Raji (cell line): ENCODE measurements around the gene CYB5A.

Experiments used
- POLR2A ChIP-seq: IDR thresholded peaks from 2 replicates; pipeline ENCODE4 v1.6.1; 2011; ENCODE audit warnings: low read depth, low read length, control low read depth; ENCODE audit not compliant: insufficient read depth

Gene CYB5A

DNA sequence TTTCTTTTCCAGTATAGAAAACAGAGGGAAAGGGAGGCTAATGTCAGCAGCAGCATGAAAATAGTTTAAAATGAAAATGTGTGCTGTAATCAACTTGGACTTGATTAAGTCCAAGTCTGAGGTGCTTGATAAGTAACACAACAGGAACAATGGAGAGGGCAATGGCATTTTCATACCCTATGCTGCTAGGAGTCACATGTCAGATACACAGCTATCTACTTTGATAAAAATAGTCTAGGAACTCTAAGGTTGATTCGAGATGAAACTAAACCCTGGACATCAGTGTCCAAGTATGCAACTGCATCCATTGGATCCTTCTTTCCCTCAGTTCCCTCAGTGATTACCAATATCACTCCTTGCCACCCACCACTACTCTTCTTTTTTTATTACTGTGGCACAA lies 19.2 kb upstream of the CYB5A start:
- TF ChIP-seq POLR2A = no peak

DNA sequence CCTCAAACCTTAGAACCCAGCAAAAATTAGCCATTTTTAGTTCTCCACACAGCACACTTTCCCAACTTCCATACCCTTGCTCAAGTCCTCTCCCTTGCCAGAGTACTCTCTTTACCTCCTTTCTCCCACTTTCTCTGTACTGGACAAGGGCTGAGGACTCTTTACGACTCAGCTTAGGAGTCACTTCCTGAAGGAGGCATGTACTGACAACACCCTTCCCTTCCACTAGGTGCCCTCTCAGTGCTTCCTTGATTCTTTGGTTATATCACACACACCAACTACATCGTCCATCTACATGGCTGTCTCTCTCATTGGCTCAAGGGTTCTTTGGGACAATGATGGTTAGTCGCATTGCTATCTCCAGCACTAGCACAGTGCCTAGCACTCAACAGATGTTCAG lies 18.6 kb upstream of the CYB5A start:
- no peak for TF ChIP-seq POLR2A

DNA sequence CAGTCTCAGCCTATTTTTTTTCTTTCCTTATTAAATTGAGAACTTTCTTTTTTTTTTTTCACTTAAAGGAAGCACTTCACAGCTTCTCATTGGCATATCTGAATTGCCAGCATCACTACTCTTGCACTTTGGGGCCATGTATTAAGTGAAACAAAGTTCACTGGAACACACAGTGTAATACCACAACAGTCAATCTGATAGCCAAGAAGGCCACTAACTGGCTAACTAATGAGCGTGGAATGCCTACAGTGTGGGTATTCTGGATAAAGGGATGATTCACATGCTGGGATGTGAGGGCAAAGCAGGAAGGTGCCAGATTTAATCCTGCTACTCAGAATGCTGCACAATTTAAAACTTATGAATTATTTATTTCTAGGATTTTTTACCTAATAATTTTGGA lies 12.2 kb upstream of the CYB5A start:
- no peak for TF ChIP-seq POLR2A

DNA sequence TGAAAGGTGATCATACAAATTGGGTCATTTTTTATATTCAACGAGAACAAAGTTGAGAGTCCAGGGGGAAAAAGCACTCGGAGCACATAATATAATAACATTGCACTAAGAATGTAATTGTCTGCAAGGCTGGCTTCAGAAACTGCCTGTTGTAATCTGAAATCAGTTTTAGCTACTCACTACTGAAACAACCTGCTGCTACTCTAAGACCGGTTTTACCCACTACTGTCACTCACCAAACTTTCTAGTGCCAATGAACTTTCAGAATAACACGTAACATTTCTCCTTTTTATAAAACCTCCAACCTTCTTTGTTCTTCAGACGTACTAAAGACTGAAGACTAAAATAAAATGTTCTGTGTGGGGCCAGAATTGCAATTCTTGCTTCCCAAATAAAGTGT lies 11.5 kb upstream of the CYB5A start:
- TF ChIP-seq POLR2A = no peak

DNA sequence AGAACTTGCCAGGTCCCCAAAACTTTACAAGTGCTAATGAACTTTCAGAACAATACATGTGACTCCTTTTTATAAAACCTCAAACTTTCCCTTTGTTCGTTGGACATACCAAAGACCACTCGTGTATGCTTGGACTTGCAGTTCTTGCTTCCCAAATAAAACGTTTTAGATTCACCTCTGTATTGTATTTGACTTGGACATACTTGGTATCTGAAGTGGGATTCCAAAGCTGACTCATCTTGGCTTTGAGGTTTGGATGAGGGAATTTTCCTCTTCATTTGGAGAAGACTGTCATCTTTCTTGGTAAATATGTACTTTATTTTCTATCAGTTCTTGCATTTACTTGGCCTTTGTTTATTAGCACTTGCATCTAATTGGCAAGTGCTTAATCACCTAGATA lies 8.0 kb upstream of the CYB5A start:
- no peak for TF ChIP-seq POLR2A

DNA sequence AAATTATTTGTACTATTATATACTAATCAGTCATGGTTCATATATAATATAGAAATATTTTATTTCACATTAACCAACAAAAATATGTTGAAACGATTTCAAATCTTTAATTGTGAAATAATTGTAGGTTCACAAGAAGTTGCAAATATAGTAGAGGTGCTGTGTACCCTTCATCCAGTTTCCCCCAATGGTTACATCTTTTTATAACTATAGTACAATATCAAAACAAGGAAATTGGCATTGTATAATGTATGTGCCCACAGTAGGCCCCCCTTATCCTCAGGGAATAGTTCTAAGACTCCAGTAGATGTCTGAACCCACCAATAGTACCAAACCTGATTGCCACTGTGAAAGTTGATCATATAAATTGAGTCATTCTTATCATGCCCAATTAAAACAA lies 7.4 kb upstream of the CYB5A start:
- no peak for TF ChIP-seq POLR2A

DNA sequence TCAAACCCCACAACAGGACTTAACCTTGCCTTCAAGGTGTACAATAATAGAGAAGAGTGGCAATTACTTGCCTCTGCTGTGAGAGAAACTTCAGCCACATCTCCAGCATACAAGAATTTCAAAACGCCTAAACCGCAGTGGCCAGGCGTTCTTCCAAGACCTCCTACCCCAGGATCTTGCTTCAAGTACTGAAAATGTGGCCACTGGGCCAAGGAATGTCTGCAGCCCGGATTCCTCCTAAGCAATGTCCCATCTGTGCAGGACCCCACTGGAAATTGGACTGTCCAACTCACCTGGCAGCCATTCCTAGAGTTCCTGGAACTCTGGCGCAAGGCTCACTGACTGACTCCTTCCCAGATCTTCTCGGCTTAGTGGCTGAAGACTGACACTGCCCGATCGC lies 2.8 kb upstream of the CYB5A start:
- no peak for TF ChIP-seq POLR2A

DNA sequence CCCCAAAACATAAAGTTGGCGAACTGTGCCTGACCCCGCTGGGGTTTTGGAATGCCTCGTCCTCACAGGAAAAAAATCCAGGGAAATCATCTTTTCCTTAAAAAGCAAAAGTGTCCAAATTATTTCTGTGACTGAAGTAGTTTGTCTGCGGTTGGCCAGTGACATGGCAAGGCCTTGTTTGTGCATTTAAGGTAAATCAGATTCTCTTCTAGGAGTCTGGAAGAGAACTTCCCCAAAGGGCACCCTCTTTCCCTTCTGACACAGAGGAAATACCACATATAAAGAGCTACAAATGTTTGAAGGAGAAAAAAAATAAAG lies 737 bp upstream of the CYB5A start:
- TF ChIP-seq POLR2A = no peak

DNA sequence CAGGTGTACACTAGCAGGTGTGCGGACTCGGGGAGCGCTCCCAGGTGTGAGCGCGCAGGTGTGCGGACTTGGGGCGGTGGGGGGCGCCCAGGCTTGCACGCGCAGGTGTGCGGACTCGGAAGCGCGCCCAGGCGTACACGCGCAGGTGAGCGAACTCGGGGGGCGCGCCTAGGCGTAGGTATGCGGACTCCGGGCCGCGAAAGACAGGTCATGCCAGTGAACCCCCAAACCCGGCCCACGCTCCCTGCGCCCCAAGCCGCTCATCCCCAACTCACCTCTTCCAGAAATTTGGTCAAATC lies 342 bp downstream of the CYB5A start:
- no peak for TF ChIP-seq POLR2A

DNA sequence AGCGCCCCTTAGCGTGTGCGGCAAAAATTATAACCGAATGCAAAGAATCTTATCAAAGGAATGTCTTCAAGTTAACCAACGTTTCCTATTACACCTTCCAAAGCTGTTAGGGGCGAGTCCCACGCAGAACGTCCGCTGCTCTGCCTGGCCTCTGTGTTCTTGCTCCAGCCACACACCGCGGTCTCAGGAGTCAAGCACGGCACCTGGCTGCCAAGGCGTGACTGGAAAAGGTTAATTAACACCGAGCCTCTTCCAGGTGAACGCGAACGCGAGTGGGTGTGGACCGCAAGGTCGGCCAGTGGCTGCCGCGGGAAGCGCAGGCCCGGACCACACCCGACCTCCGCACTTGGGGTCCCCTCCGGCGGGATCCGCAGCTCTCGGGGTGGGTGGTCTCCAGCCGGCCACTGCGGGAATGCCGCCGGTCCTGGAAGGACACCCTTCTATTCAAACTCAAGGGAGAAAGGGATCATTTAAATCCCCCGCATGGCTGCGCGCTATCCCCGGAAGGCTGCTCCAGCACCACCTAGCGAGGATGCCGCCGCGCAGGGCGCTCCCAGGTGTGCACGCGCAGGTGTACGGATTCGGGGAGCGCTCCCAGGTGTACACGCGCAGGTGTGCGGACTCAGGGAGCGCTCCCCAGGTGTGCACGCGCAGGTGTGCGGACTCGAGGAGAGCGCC lies 830 bp downstream of the CYB5A start:
- TF ChIP-seq POLR2A = no peak

DNA sequence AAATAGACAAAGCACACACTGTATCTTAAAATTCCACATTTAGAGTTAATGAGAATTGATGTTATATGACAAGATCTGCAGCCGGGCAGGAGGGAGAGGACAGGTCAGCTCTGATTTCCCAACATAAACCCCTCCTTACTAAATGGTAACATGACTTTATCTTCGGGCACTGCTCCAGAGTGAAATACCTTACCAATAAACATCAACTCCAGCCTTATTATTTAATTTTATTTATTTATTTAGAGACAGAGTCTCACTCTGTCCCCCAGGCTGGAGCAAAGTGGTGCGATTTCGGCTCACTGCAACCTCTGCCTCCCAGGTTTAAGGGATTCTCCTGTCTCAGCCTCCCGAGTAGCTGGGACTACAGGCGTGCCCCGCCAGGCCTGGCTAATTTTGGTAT lies 1.7 kb downstream of the CYB5A start:
- no peak for TF ChIP-seq POLR2A

DNA sequence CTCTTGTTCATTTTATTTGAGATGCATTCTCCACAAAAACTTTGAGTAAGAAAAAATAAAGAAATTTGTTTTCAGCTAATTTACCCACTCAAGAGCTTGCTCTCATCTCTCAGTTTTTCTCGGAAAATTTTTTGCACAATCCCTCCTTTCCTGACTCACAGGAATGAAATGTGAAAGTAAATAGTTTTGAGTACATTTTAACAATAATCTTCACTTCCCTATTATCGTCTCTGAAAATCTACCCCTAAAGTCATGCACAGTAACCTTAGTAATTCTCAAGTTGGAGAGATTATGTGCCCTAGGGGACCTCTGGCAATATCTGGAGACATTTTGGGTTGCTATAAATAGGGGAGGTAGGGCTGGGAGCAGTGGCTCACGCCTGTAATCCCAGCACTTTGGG lies 2.6 kb downstream of the CYB5A start:
- TF ChIP-seq POLR2A = no peak

DNA sequence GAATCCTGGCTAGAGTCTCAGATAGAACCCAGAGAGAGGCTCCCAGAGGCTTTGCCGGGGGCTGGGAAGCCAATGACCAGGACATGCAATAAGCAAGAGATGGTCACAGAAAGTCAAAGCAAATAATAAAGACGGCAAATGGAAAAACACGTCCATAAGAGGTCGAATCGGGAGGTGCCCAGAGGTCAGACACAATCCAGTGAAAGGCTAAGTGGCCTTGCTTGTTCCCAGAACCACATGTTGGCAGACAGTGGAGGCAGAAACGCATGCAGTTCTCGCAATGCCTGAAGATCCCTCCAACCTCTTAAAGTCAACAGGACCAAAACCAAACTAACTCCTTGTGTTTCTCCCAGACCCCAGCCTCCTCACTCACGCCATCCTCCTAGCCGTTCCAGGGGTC lies 3.0 kb downstream of the CYB5A start:
- no peak for TF ChIP-seq POLR2A

DNA sequence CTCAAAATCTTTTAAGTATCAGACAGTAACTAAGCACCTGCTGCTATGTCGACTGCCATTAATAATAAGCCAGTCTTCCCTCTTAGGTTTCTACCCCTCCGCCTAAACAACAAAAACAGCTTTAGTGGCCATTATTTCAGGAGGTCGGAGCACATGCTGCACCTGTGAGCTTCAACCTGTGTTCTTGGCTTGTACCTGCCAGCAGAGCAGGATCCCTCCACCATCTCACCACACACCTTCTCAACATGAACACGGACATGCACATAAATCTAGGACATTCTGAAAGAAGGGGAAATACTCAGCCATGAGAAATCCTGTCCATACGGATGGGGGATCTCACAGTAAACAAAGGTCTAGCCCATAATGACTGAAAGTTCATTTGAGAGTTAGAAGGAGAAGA lies 3.7 kb downstream of the CYB5A start:
- TF ChIP-seq POLR2A = no peak

DNA sequence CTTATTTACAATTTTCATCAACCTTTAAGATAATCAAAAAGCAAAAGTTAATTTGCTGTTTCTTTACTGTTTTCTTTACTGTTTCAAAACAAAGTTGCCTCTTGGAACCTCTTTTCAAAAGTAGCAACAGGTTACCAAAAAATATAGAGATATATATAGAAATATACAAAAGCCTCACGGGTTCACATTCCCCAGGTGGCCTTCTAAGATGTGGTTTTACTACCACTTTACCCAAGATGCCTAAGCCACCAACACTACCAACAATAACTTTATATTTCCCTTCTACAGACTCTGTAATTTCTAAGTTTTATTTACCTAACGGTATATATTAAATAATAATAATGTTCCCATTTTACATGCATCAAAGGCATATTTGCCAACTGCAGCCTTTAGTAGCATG lies 4.9 kb downstream of the CYB5A start:
- no peak for TF ChIP-seq POLR2A

DNA sequence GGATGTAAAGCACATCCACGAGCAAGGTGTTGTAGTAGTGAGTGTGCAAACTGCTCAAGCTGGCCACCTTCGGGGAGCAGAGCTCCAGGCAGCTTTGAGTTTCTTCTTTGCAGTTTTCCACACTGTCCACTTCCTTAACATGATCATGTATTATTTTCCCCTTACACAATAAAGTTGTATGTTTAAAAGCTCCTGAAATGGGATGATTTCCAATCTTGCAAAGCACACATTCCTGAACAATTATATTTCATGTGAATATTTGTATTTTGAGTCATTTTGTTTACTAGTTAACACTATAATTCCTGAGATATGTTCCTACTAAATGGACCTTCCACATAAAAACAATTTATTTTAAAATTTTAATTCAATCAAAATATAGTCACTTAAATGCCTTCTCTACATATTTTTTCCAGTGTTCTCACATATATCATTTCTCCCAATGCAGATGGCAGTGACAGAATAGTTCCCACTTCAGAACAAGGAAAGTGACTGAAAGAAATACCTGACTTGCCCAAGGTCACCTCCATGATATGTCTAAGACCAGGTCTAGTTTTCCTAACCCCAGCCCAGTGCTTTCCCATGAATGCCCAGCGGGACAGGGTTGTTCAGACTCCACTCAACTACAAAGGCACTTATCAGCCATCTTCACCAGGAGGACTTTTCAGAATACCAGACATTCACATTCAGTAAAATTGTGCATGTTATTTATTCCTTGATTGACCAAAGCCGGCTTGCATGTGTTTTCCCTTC lies 5.5 kb downstream of the CYB5A start:
- no peak for TF ChIP-seq POLR2A

DNA sequence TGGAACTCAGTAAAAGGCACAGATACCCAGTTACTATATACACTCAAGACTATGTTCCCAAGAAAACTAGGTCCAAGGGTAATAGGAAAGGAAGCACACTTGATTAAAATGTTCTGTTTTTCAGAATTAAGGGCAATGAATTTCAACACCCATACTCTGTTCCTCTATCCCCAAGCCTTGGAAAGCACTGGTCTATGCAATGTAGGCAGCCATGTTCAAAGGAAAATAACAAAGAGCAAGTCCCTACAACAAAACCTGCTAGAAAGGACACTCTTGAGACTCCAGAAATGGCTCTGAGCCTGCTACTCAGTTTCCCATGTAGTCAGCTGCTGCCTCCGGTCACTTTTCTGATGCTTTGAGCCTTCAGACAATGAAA lies 6.8 kb downstream of the CYB5A start:
- no peak for TF ChIP-seq POLR2A

DNA sequence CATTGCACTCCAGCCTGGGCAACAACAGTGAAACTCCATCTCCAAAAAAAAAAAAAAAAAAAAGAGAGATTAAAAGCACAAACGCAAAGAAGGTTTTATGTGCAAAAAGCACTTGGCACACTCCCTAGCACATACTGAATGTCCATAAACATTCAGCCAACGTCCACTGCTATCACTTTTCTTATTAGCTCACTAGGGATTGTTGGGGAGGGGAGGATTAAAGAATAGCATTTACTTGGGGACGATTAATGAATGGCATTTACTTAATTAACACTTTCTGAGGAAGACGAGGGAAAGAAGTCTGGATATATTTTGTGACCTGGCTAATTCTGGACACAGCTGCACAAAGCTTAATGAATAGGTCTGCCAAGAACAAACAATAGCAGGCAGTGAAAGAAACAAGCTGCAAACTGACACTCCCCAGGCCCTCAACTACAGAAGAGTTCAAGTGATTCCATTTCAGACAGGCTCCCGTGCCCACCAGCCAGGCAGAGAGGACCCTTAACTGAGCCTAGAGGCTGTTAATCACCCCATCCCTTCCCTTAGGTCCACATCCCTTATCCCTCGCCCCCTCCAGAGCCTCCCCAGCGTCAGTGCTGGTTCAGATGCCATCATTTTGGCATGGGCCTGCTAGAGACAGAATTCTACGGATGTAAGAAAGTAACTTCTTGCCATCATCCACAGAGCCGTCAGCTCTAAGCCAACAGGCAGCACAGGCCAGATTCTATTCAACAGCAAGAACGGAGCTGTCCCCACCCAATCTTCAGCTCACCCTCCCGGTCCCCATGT lies 7.4 kb downstream of the CYB5A start:
- no peak for TF ChIP-seq POLR2A
